Measurements from ENCODE around the gene EPB41L4A.

- TF ChIP-seq CTCF (IDR thresholded peaks at IDR 0.05) (no peak), POLR2A (IDR thresholded peaks at IDR 0.05) (no peak), EP300 (IDR thresholded peaks at IDR 0.05) (no peak), POLR2AphosphoS5 (IDR thresholded peaks at IDR 0.05) (no peak)
These were observed 106.5 kb downstream of the EPB41L4A start for GRCh38 chr5:112312295-112313275.

Measured in stomach (tissue), 4 donors.